NOMO-1 (cell line): ENCODE measurements around the gene SELENOO.
A peak's percentile ranks its signal among the peaks of the same experiment; 100 is the strongest.

Experiments used
- DNase-seq, 2 experiments: peaks; one replicate each; lab custom pipeline; 2025; ENCODE audit not compliant: unreplicated experiment in 2 of 2; lab: John Stamatoyannopoulos, UW

Gene SELENOO

GRCh38 chr22:50251477-50252081 lies 50.8 kb downstream of the SELENOO start:
- DNase-seq = no peak

GRCh38 chr22:50252082-50253045 lies 51.6 kb downstream of the SELENOO start:
- DNase-seq = peak; percentile 54 to 58

- DNase-seq = no peak
These were observed 52.5 kb downstream of the SELENOO start for GRCh38 chr22:50253046-50253915.

GRCh38 chr22:50253941-50254340 lies 53.1 kb downstream of the SELENOO start:
- no peak for DNase-seq

GRCh38 chr22:50255099-50255498 lies 54.3 kb downstream of the SELENOO start:
- DNase-seq = no peak

- DNase-seq = no peak
These were observed 54.8 kb downstream of the SELENOO start for GRCh38 chr22:50255607-50256006.

- no peak for DNase-seq
These were observed 55.5 kb downstream of the SELENOO start for GRCh38 chr22:50256258-50256862.

- no peak for DNase-seq
These were observed 56.2 kb downstream of the SELENOO start for GRCh38 chr22:50257041-50257440.

- DNase-seq = no peak
These were observed 56.9 kb downstream of the SELENOO start for GRCh38 chr22:50257451-50258360.

GRCh38 chr22:50258361-50259292 lies 57.8 kb downstream of the SELENOO start:
- no peak for DNase-seq

GRCh38 chr22:50259302-50259701 lies 58.5 kb downstream of the SELENOO start:
- DNase-seq = no peak

GRCh38 chr22:50260434-50260800 lies 59.6 kb downstream of the SELENOO start:
- no peak for DNase-seq

- DNase-seq = peak in 1 of 2 experiments; percentile 21
These were observed 60.2 kb downstream of the SELENOO start for GRCh38 chr22:50260801-50261614.

GRCh38 chr22:50261615-50262459 lies 61.0 kb downstream of the SELENOO start, which contains the start of gene MAPK12:
MAPK12 (minus strand) TSS chr22:50261683; CDS start chr22:50261509, 174 bp downstream.
- DNase-seq = peak in 1 of 2 experiments; percentile 30

GRCh38 chr22:50262460-50262911 lies 61.7 kb downstream of the SELENOO start:
- DNase-seq = no peak

GRCh38 chr22:50262973-50263617 lies 62.3 kb downstream of the SELENOO start:
- DNase-seq = no peak
